K562 (cell line): Measurements from ENCODE around the gene A1BG. TPM values are rescaled to one million over a fixed set of nuclear protein-coding genes. Genes with fewer than 3 reads are reported as not detected.
A peak's percentile ranks its signal among the peaks of the same experiment; 100 is the strongest.

ENCODE experiments used
- ATAC-seq: fragments of 200-7000 bp; cut with Tn5 transposase; 3 replicates; pipeline ENCODE4 v1.9.1; 2020; ENCODE audit warnings: moderate library complexity
- BruUV-seq: library from RNA; stranded (reverse); fragments of 400-500 nt; replicated peaks from 2 replicates; lab custom pipeline; 2021; lab: Mats Ljungman, UMichigan
- CTCF ChIA-PET: fragments of 300-600 bp; formaldehyde crosslinking; extraction: SDS; loops from one replicate; lab custom pipeline; 2021; ENCODE audit warnings: low intra/inter-chr PET ratio; lab: Yijun Ruan, JAX
- POLR2A ChIA-PET: fragments of 300-600, 350-650 bp; sonication (Branson Sonifier 250); formaldehyde crosslinking; extraction: SDS; loops from one replicate; lab custom pipeline; 2021; ENCODE audit warnings: antibody characterized with exemption, inconsistent platforms; lab: Yijun Ruan, JAX
- DNase-seq, 4 experiments: peaks; one replicate each; pipeline versions ENCODE4 v3.0.0 to v3.0.0-alpha.2; 2011 to 2018; ENCODE audit warnings: low spot score in 3 of 4, mixed read lengths in 3 of 4; ENCODE audit errors: extremely low read depth in 1 of 4
- FAIRE-seq: peaks from 2 replicates; lab custom pipeline; 2011; peaks lifted over from hg19 to GRCh38; lab: Jason Lieb, UNC
- H2AFZ ChIP-seq: 2 replicates; pipeline ENCODE4 v1.6.0; 2011; ENCODE audit warnings: low read depth, low read length, control low read depth, inconsistent platforms
- H3K27ac ChIP-seq: fragments of 200-600 bp; 3 replicates; pipeline ENCODE4 v1.8.0; 2011; ENCODE audit warnings: low read depth, mild to moderate bottlenecking, control low read depth, inconsistent platforms, low read length, moderate library complexity, mixed read lengths; ENCODE audit errors: extremely low read depth
- H3K27me3 ChIP-seq, 2 experiments: fragments of 300-600 bp in 1 of 2; 2 replicates in 1 of 2; 3 replicates in 1 of 2; pipeline versions ENCODE4 v1.6.0 to v1.8.0; 2011; ENCODE audit warnings: inconsistent platforms in 2 of 2, low read length in 2 of 2, mild to moderate bottlenecking in 1 of 2, mixed read lengths in 1 of 2, moderate library complexity in 1 of 2; ENCODE audit not compliant: control insufficient read depth in 2 of 2, insufficient read depth in 2 of 2
- H3K36me3 ChIP-seq: fragments of 300-600 bp; 3 replicates; pipeline ENCODE4 v1.8.0; 2011; ENCODE audit warnings: mild to moderate bottlenecking, low read length, inconsistent platforms; ENCODE audit not compliant: control insufficient read depth, insufficient read depth
- H3K4me1 ChIP-seq, 2 experiments: fragments of 200-600 bp in 1 of 2; replicated peaks in 1 of 2; 2 replicates in 1 of 2; 3 replicates in 1 of 2; pipeline versions ENCODE4 v1.5.1 to v1.8.0; 2011; ENCODE audit warnings: inconsistent platforms in 2 of 2, low read length in 2 of 2, mild to moderate bottlenecking in 1 of 2, mixed read lengths in 1 of 2, moderate library complexity in 1 of 2; ENCODE audit not compliant: control insufficient read depth in 2 of 2, insufficient read depth in 2 of 2
- H3K4me2 ChIP-seq: 2 replicates; pipeline ENCODE4 v1.6.1; 2011; ENCODE audit warnings: low read length, control low read depth, inconsistent platforms, mixed read lengths; ENCODE audit not compliant: insufficient read depth
- H3K4me3 ChIP-seq: fragments of 200-600 bp; sonication (generic), shearing (Covaris generic); 2 replicates; pipeline ENCODE4 v1.5.1; 2016; ENCODE audit warnings: control low read depth, inconsistent platforms
- H3K79me2 ChIP-seq: fragments of 200-600 bp; 3 replicates; pipeline ENCODE4 v1.8.0; 2011; ENCODE audit warnings: low read length, inconsistent platforms; ENCODE audit not compliant: control insufficient read depth, insufficient read depth
- H3K9ac ChIP-seq, 2 experiments: 2 replicates each; pipeline versions ENCODE4 v1.6.0 to v1.6.1; 2011; ENCODE audit warnings: low read depth in 2 of 2, low read length in 2 of 2, control low read depth in 1 of 2, inconsistent platforms in 1 of 2, mild to moderate bottlenecking in 1 of 2, mixed read lengths in 1 of 2; ENCODE audit not compliant: insufficient read depth in 1 of 2
- H3K9me1 ChIP-seq: one replicate; pipeline ENCODE4 v1.6.0; 2011; ENCODE audit warnings: inconsistent platforms, mild to moderate bottlenecking, low read length, moderate library complexity; ENCODE audit not compliant: control insufficient read depth, insufficient read depth
- H3K9me3 ChIP-seq: replicated peaks from 2 replicates; pipeline ENCODE4 v1.5.1; 2011; ENCODE audit warnings: low read depth, low read length, inconsistent platforms; ENCODE audit not compliant: control insufficient read depth, insufficient read depth
- H4K20me1 ChIP-seq: replicated peaks from 2 replicates; pipeline ENCODE4 v1.6.1; 2011; ENCODE audit warnings: low read length, inconsistent platforms, mixed read lengths; ENCODE audit not compliant: control insufficient read depth, insufficient read depth
- CREB1 ChIP-seq, 2 experiments: sonication (generic) in 1 of 2; formaldehyde crosslinking in 1 of 2; IDR thresholded peaks; 2 replicates each; pipeline versions ENCODE4 v1.6.1 to v1.8.0; 2012 to 2022; ENCODE audit warnings: inconsistent platforms in 1 of 2, mild to moderate bottlenecking in 1 of 2, missing genetic modification reagents in 1 of 2, moderate library complexity in 1 of 2
- HOXB6 ChIP-seq: fragments of 250-450 bp; sonication (Bioruptor Pico); IDR thresholded peaks from 2 replicates; pipeline ENCODE4 v1.5.1; 2022; ENCODE audit warnings: mild to moderate bottlenecking, borderline replicate concordance
- MTA2 ChIP-seq: fragments of 450-650 bp; IDR thresholded peaks from 2 replicates; pipeline ENCODE4 v1.6.1; 2016; ENCODE audit warnings: low read depth
- NFYB ChIP-seq: IDR thresholded peaks from 2 replicates; pipeline ENCODE4 v1.6.1; 2011; ENCODE audit warnings: mild to moderate bottlenecking, moderate library complexity; ENCODE audit not compliant: insufficient read length; ENCODE audit errors: extremely low read depth
- SOX6 ChIP-seq: fragments of 450-650 bp; IDR thresholded peaks from 2 replicates; pipeline ENCODE4 v1.6.1; 2014; ENCODE audit warnings: mild to moderate bottlenecking
- SREBF2 ChIP-seq: sonication (generic); formaldehyde crosslinking; IDR thresholded peaks from 2 replicates; pipeline ENCODE4 v1.4.0; 2020; ENCODE audit warnings: mild to moderate bottlenecking, missing genetic modification reagents
- TBL1XR1 ChIP-seq, 2 experiments: IDR thresholded peaks; 2 replicates each; pipeline ENCODE4 v1.6.1; 2012; ENCODE audit warnings: improper control_type of control experiment in 2 of 2, low read length in 2 of 2, mild to moderate bottlenecking in 1 of 2
- TCF3 ChIP-seq: sonication (generic); formaldehyde crosslinking; IDR thresholded peaks from 2 replicates; pipeline ENCODE4 v1.4.0; 2020; ENCODE audit warnings: mild to moderate bottlenecking, missing genetic modification reagents
- TFAP4 ChIP-seq: sonication (generic); formaldehyde crosslinking; IDR thresholded peaks from 2 replicates; pipeline ENCODE4 v1.8.0; 2022; ENCODE audit warnings: missing genetic modification reagents, mild to moderate bottlenecking, moderate library complexity, borderline replicate concordance
- TRIM24 ChIP-seq, 2 experiments: fragments of 450-650 bp; IDR thresholded peaks; 2 replicates each; pipeline ENCODE4 v1.6.1; 2016
- ZNF280A ChIP-seq: fragments of 450-650 bp; IDR thresholded peaks from 2 replicates; pipeline ENCODE4 v1.6.1; 2018; ENCODE audit warnings: mild to moderate bottlenecking, low read depth; ENCODE audit not compliant: partially characterized antibody
- WGBS: fragments of 100-300 bp; shearing (Covaris generic); methylation state at CpG from one replicate; pipeline ENCODE4 v1.1.6; 2016; ENCODE audit warnings: low coverage, mixed read lengths; ENCODE audit not compliant: insufficient coverage; ENCODE audit errors: missing lambda C conversion rate; 5-methylcytosine and 5-hydroxymethylcytosine counted together
- in situ Hi-C: fragments of 300-500 bp; cut with MboI; formaldehyde crosslinking; loops from 4 replicates; pipeline ENCODE4 v1.15.0; 2018; ENCODE audit warnings: inconsistent platforms, mixed read lengths
- intact Hi-C: fragments of 100-400 bp; cut with micrococcal nuclease; formaldehyde crosslinking; loops from 2 replicates; pipeline ENCODE4 v1.14.2; 2022
- polyA plus RNA-seq, 8 experiments: library from polyadenylated mRNA; depleted of rRNA in 4 of 8; stranded (reverse) in 5 of 8; unstranded in 3 of 8; fragments of >200 nt; fragmentation: Nextera tagmentation in 2 of 8; fragmentation: Illumina TruSeq in 1 of 8; extraction: Ambion mirVana in 2 of 8; extraction: Trizol in 1 of 8; gene quantifications; 2 replicates each; pipeline versions ENCODE4 v1.2.1 to v1.2.3, GENCODE V29; 2011 to 2014; ENCODE audit warnings: inconsistent platforms in 1 of 8, missing spikeins in 1 of 8
- total RNA-seq, 7 experiments: library from RNA; depleted of rRNA in 6 of 7; stranded (reverse); fragments of >200 nt in 6 of 7; fragmentation: Illumina TruSeq in 2 of 7; extraction: Trizol in 2 of 7; gene quantifications; 2 replicates each; pipeline versions ENCODE4 v1.2.1 to v1.2.3, GENCODE V29; 2011 to 2021; ENCODE audit warnings: low replicate concordance in 1 of 7

A1BG gene
- total and polyA plus RNA-seq, 9 of the 15 experiments (the other 6 are each of a cell fraction or from before 2014, with no cell fraction given) = 0.10 to 19.8 (median 2.6) TPM

GRCh38 chr19:58305932-58306323 is 47.4 kb downstream of the A1BG start:
- H3K9ac ChIP-seq = peak overlapping the region; percentile 91 to 96; a peak in 3 of 4 replicates
- in situ Hi-C loops (no loop called here), intact Hi-C loops (loop anchor here (1.0 to 2.0 kb wide), 3 partner anchors 20 to 57 kb away; partner anchors contain the start of genes ZNF497, ZNF8 and ZSCAN22)
- no peaks in the 10 kb centered on the region for H3K27me3 ChIP-seq
- WGBS = 47% methylated on average over 12 of the region's 12 CpGs
- POLR2A ChIA-PET = interaction anchor here (0.6 to 4.2 kb wide), 6 partner anchors 12 to 42 kb away, joined by 3 to 27 read pairs (median 6); partner anchors contain the start of gene ZSCAN22
- no peak for TF ChIP-seq HOXB6 (CRISPR knock-in tag)
- 0 out of 4 replicates have a peak, but pooled peaks of 1 of the 2 experiments have one; percentile 3 for TF ChIP-seq TRIM24 (IDR thresholded peaks at IDR 0.05)
- TF ChIP-seq TFAP4 = no peak
- TF ChIP-seq MTA2 = no peak
- TF ChIP-seq SREBF2 (CRISPR knock-in tag) = 0 out of 2 replicates have a peak, but pooled peaks have one; percentile 80
- TF ChIP-seq TCF3 (CRISPR knock-in tag) = 0 out of 2 replicates have a peak, but pooled peaks have one; percentile 1
- no peak for TF ChIP-seq SOX6
- TF ChIP-seq ZNF280A = peak; percentile 40
- no peak for TF ChIP-seq NFYB
- TF ChIP-seq CREB1 (IDR thresholded peaks at IDR 0.05) = no peak
- no peak for TF ChIP-seq CREB1 (CRISPR knock-in tag; IDR thresholded peaks at IDR 0.05)
- no peak for TF ChIP-seq TBL1XR1 (IDR thresholded peaks at IDR 0.05; ENCODE audit: low read length in 2 of 2)
- no peaks in the 10 kb centered on the region for H3K9me1 ChIP-seq
- peaks cover 3% of the 10 kb centered on the region for H3K9me3 ChIP-seq
- peak overlapping the region; percentile 98 for H3K4me3 ChIP-seq
- H4K20me1 ChIP-seq = no peaks in the 10 kb centered on the region
- H3K27ac ChIP-seq = peak overlapping the region; percentile 98
- peaks cover 54% of the 10 kb centered on the region for H3K36me3 ChIP-seq
- H3K4me2 ChIP-seq = peak overlapping the region; percentile 99
- ATAC-seq = no peak
- no TSS peak for BruUV-seq
- FAIRE-seq = no peak
- H3K79me2 ChIP-seq = peaks cover 36% of the 10 kb centered on the region
- CTCF ChIA-PET = no interaction called here
- peaks cover 7 to 15% of the 10 kb centered on the region in 2 experiments; a peak in 4 of 5 replicates for H3K4me1 ChIP-seq
- no peak overlapping the region; the same call in 1 of the 2 replicates for H2AFZ ChIP-seq
- no peak for DNase-seq
